ENCODE measurements around the gene EFHD2.

- TF ChIP-seq CTCF (IDR thresholded peaks at IDR 0.05) (no peak), POLR2A (IDR thresholded peaks at IDR 0.05) (no peak)
Observed at GRCh38 chr1:15475752-15476314, 66.1 kb downstream of the EFHD2 start, which contains the start of gene CELA2B.
